DOHH2 (cell line): ENCODE data around the gene MYEOV.

Source experiments
- CTCF ChIP-seq: fragments of 200-600 bp; sonication (generic); IDR thresholded peaks from one replicate; pipeline ENCODE4 v1.5.1; 2014; ENCODE audit warnings: antibody characterized with exemption, mild to moderate bottlenecking, low read depth, low read length; ENCODE audit not compliant: poor library complexity, severe bottlenecking
- EZH2phosphoT487 ChIP-seq: fragments of 200-600 bp; sonication (generic); IDR thresholded peaks from 2 replicates; pipeline ENCODE4 v1.6.1; 2017; ENCODE audit warnings: borderline replicate concordance, mild to moderate bottlenecking, antibody characterized with exemption, low read length, moderate library complexity, mixed read lengths

DNA sequence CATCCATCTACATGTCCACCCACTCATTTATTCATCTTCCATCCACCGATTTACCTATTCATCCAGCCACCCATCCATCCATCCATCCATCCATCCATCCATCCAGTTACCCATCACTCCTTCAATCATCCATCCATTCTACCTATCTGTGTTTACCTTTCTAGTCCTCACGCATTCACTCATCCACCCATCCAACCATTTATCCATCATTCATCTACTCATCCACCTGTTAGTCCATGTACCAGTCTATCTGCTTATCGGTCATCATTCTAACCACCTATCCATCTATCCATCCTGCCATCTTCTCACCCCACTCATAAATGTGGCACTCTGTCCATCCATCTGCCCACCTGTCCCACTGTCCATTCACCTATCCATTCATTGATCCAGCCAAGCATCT is 21.9 kb upstream of the MYEOV start:
- TF ChIP-seq CTCF (no peak), EZH2phosphoT487 (no peak)
